ENCODE measurements around the gene RAMAC. TPM values are rescaled to one million over a fixed set of nuclear protein-coding genes. Genes with fewer than 3 reads are reported as not detected.
A peak's percentile ranks its signal among the peaks of the same experiment; 100 is the strongest.
"Not testable (repeated sequence)": the region's sequence is repeated elsewhere in the genome, so short reads cannot be mapped to it uniquely, and the experiment has no call there.

RAMAC gene
- total RNA-seq: 10 to 100 TPM; 15.4 to 27.2 (median 25.7) TPM
- total RNA-seq (2013): 25.2 TPM

GRCh38 chr15:82985688-82986441, at the start of gene RAMAC:
Gene RAMAC, plus strand, starts transcription at chr15:82986210. Its CDS starts 2,809 bp downstream, at chr15:82989019.
- H3K9me3 Mint-ChIP-seq: no peaks in the 10 kb centered on the region
- TF ChIP-seq CTCF (IDR thresholded peaks at IDR 0.05): no peak
- Histone ChIP-seq H3K36me3 (ENCODE audit: control insufficient read depth, insufficient read depth, low read length) (peaks cover 14% of the 10 kb centered on the region), H3K27ac (ENCODE audit: low read length) (peak within 1 kb of the TSS; percentile 72), H3K27me3 (ENCODE audit: control insufficient read depth, insufficient read depth, low read length) (no peaks in the 10 kb centered on the region), H3K4me1 (ENCODE audit: control insufficient read depth, insufficient read depth, low read length) (peaks cover 15% of the 10 kb centered on the region), H3K4me3 (ENCODE audit: low read length) (peak within 1 kb of the TSS; percentile 94), H3K9me3 (ENCODE audit: control insufficient read depth, insufficient read depth, low read length) (no peaks in the 10 kb centered on the region)
- DNase-seq (peak; percentile 84 to 98), ATAC-seq (peak; percentile 91 to 95 (median 94))
- H3K4me1 Mint-ChIP-seq: peaks cover 22 to 30% of the 10 kb centered on the region in 2 donors
- peak within 1 kb of the TSS; percentile 97 for H3K4me3 Mint-ChIP-seq
- under 1% methylated on average over 45 of the region's 45 CpGs for WGBS (ENCODE audit: insufficient coverage)
- H3K36me3 Mint-ChIP-seq: no peaks in the 10 kb centered on the region
- H3K27ac Mint-ChIP-seq: peak within 1 kb of the TSS; percentile 90 to 94
- no peaks in the 10 kb centered on the region for H3K27me3 Mint-ChIP-seq (ENCODE audit: low read depth in 2 of 2)
- intact Hi-C loops (cut with micrococcal nuclease): loop anchor here (1.0 to 2.0 kb wide), 3 partner anchors 15 to 446 kb away; partner anchors contain the start of genes C15orf40 and RPS17

GRCh38 chr15:82936966-82937711, 48.9 kb upstream of the RAMAC start:
- DNase-seq (no peak), ATAC-seq (no peak)
- Mint-ChIP-seq H3K4me1 (peaks cover 0 to 11% of the 10 kb centered on the region in 2 donors), H3K27me3 (ENCODE audit: low read depth in 2 of 2) (no peaks in the 10 kb centered on the region), H3K9me3 (no peaks in the 10 kb centered on the region), H3K4me3 (no peak overlapping the region), H3K36me3 (no peaks in the 10 kb centered on the region), H3K27ac (no peak overlapping the region)
- Histone ChIP-seq H3K9me3 (ENCODE audit: control insufficient read depth, insufficient read depth, low read length) (no peaks in the 10 kb centered on the region), H3K36me3 (ENCODE audit: control insufficient read depth, insufficient read depth, low read length) (no peaks in the 10 kb centered on the region), H3K27ac (ENCODE audit: low read length) (no peak overlapping the region), H3K4me1 (ENCODE audit: control insufficient read depth, insufficient read depth, low read length) (no peaks in the 10 kb centered on the region), H3K27me3 (ENCODE audit: control insufficient read depth, insufficient read depth, low read length) (no peaks in the 10 kb centered on the region), H3K4me3 (ENCODE audit: low read length) (no peak overlapping the region)
- 69% methylated on average over 4 of the region's 4 CpGs for WGBS (ENCODE audit: insufficient coverage)
- no peak for TF ChIP-seq CTCF (IDR thresholded peaks at IDR 0.05)
- intact Hi-C loops (cut with micrococcal nuclease): no loop called here

GRCh38 chr15:82937712-82938058, 48.3 kb upstream of the RAMAC start:
- Histone ChIP-seq H3K27me3 (ENCODE audit: control insufficient read depth, insufficient read depth, low read length) (no peaks in the 10 kb centered on the region), H3K4me1 (ENCODE audit: control insufficient read depth, insufficient read depth, low read length) (no peaks in the 10 kb centered on the region), H3K4me3 (ENCODE audit: low read length) (no peak overlapping the region), H3K36me3 (ENCODE audit: control insufficient read depth, insufficient read depth, low read length) (no peaks in the 10 kb centered on the region), H3K9me3 (ENCODE audit: control insufficient read depth, insufficient read depth, low read length) (no peaks in the 10 kb centered on the region), H3K27ac (ENCODE audit: low read length) (no peak overlapping the region)
- ATAC-seq (no peak), DNase-seq (no peak)
- no peaks in the 10 kb centered on the region for H3K9me3 Mint-ChIP-seq
- H3K27ac Mint-ChIP-seq: no peak overlapping the region
- peaks cover 0 to 11% of the 10 kb centered on the region in 2 donors for H3K4me1 Mint-ChIP-seq
- no peaks in the 10 kb centered on the region for H3K36me3 Mint-ChIP-seq
- no peak for TF ChIP-seq CTCF (IDR thresholded peaks at IDR 0.05)
- WGBS (ENCODE audit: insufficient coverage): 93% methylated on average over 5 of the region's 5 CpGs
- no peaks in the 10 kb centered on the region for H3K27me3 Mint-ChIP-seq (ENCODE audit: low read depth in 2 of 2)
- intact Hi-C loops (cut with micrococcal nuclease): no loop called here
- no peak overlapping the region for H3K4me3 Mint-ChIP-seq

- H3K9me3 Mint-ChIP-seq; H3K27me3 Mint-ChIP-seq (ENCODE audit: low read depth in 2 of 2); H3K4me1 Mint-ChIP-seq; intact Hi-C loops (cut with micrococcal nuclease); H3K4me1 ChIP-seq (ENCODE audit: control insufficient read depth, insufficient read depth, low read length); DNase-seq; H3K4me3 ChIP-seq (ENCODE audit: low read length); H3K36me3 Mint-ChIP-seq; H3K4me3 Mint-ChIP-seq; H3K27ac ChIP-seq (ENCODE audit: low read length); H3K27ac Mint-ChIP-seq; ATAC-seq; H3K36me3 ChIP-seq (ENCODE audit: control insufficient read depth, insufficient read depth, low read length); H3K27me3 ChIP-seq (ENCODE audit: control insufficient read depth, insufficient read depth, low read length); H3K9me3 ChIP-seq (ENCODE audit: control insufficient read depth, insufficient read depth, low read length): not testable (repeated sequence)
- WGBS (ENCODE audit: insufficient coverage): 99% methylated on average over 6 of the region's 6 CpGs
These were observed 46.3 kb upstream of the RAMAC start for GRCh38 chr15:82939678-82940077.

Data from natural killer cell (primary cell).